K562 (cell line): ENCODE data around the gene PRRG1. TPM values are rescaled to one million over a fixed set of nuclear protein-coding genes. Genes with fewer than 3 reads are reported as not detected.

Experiments used
- ATAC-seq: fragments of 200-7000 bp; cut with Tn5 transposase; 3 replicates; pipeline ENCODE4 v1.9.1; 2020; ENCODE audit warnings: moderate library complexity
- BruUV-seq: library from RNA; stranded (reverse); fragments of 400-500 nt; replicated peaks from 2 replicates; lab custom pipeline; 2021; lab: Mats Ljungman, UMichigan
- CTCF ChIA-PET: fragments of 300-600 bp; formaldehyde crosslinking; extraction: SDS; loops from one replicate; lab custom pipeline; 2021; ENCODE audit warnings: low intra/inter-chr PET ratio; lab: Yijun Ruan, JAX
- POLR2A ChIA-PET: fragments of 300-600, 350-650 bp; sonication (Branson Sonifier 250); formaldehyde crosslinking; extraction: SDS; loops from one replicate; lab custom pipeline; 2021; ENCODE audit warnings: antibody characterized with exemption, inconsistent platforms; lab: Yijun Ruan, JAX
- DNase-seq, 4 experiments: peaks; one replicate each; pipeline versions ENCODE4 v3.0.0 to v3.0.0-alpha.2; 2011 to 2018; ENCODE audit warnings: low spot score in 3 of 4, mixed read lengths in 3 of 4; ENCODE audit errors: extremely low read depth in 1 of 4
- FAIRE-seq: peaks from 2 replicates; lab custom pipeline; 2011; peaks lifted over from hg19 to GRCh38; lab: Jason Lieb, UNC
- H2AFZ ChIP-seq: 2 replicates; pipeline ENCODE4 v1.6.0; 2011; ENCODE audit warnings: low read depth, low read length, control low read depth, inconsistent platforms
- H3K27ac ChIP-seq: fragments of 200-600 bp; 3 replicates; pipeline ENCODE4 v1.8.0; 2011; ENCODE audit warnings: low read depth, mild to moderate bottlenecking, control low read depth, inconsistent platforms, low read length, moderate library complexity, mixed read lengths; ENCODE audit errors: extremely low read depth
- H3K27me3 ChIP-seq, 2 experiments: fragments of 300-600 bp in 1 of 2; 2 replicates in 1 of 2; 3 replicates in 1 of 2; pipeline versions ENCODE4 v1.6.0 to v1.8.0; 2011; ENCODE audit warnings: inconsistent platforms in 2 of 2, low read length in 2 of 2, mild to moderate bottlenecking in 1 of 2, mixed read lengths in 1 of 2, moderate library complexity in 1 of 2; ENCODE audit not compliant: control insufficient read depth in 2 of 2, insufficient read depth in 2 of 2
- H3K36me3 ChIP-seq: fragments of 300-600 bp; 3 replicates; pipeline ENCODE4 v1.8.0; 2011; ENCODE audit warnings: mild to moderate bottlenecking, low read length, inconsistent platforms; ENCODE audit not compliant: control insufficient read depth, insufficient read depth
- H3K4me1 ChIP-seq, 2 experiments: fragments of 200-600 bp in 1 of 2; replicated peaks in 1 of 2; 2 replicates in 1 of 2; 3 replicates in 1 of 2; pipeline versions ENCODE4 v1.5.1 to v1.8.0; 2011; ENCODE audit warnings: inconsistent platforms in 2 of 2, low read length in 2 of 2, mild to moderate bottlenecking in 1 of 2, mixed read lengths in 1 of 2, moderate library complexity in 1 of 2; ENCODE audit not compliant: control insufficient read depth in 2 of 2, insufficient read depth in 2 of 2
- H3K4me2 ChIP-seq: 2 replicates; pipeline ENCODE4 v1.6.1; 2011; ENCODE audit warnings: low read length, control low read depth, inconsistent platforms, mixed read lengths; ENCODE audit not compliant: insufficient read depth
- H3K4me3 ChIP-seq: fragments of 200-600 bp; sonication (generic), shearing (Covaris generic); 2 replicates; pipeline ENCODE4 v1.5.1; 2016; ENCODE audit warnings: control low read depth, inconsistent platforms
- H3K79me2 ChIP-seq: fragments of 200-600 bp; 3 replicates; pipeline ENCODE4 v1.8.0; 2011; ENCODE audit warnings: low read length, inconsistent platforms; ENCODE audit not compliant: control insufficient read depth, insufficient read depth
- H3K9ac ChIP-seq, 2 experiments: 2 replicates each; pipeline versions ENCODE4 v1.6.0 to v1.6.1; 2011; ENCODE audit warnings: low read depth in 2 of 2, low read length in 2 of 2, control low read depth in 1 of 2, inconsistent platforms in 1 of 2, mild to moderate bottlenecking in 1 of 2, mixed read lengths in 1 of 2; ENCODE audit not compliant: insufficient read depth in 1 of 2
- H3K9me1 ChIP-seq: one replicate; pipeline ENCODE4 v1.6.0; 2011; ENCODE audit warnings: inconsistent platforms, mild to moderate bottlenecking, low read length, moderate library complexity; ENCODE audit not compliant: control insufficient read depth, insufficient read depth
- H3K9me3 ChIP-seq: replicated peaks from 2 replicates; pipeline ENCODE4 v1.5.1; 2011; ENCODE audit warnings: low read depth, low read length, inconsistent platforms; ENCODE audit not compliant: control insufficient read depth, insufficient read depth
- H4K20me1 ChIP-seq: replicated peaks from 2 replicates; pipeline ENCODE4 v1.6.1; 2011; ENCODE audit warnings: low read length, inconsistent platforms, mixed read lengths; ENCODE audit not compliant: control insufficient read depth, insufficient read depth
- ARHGAP35 ChIP-seq: fragments of 450-650 bp; IDR thresholded peaks from 2 replicates; pipeline ENCODE4 v1.6.1; 2018; ENCODE audit not compliant: partially characterized antibody
- BRF1 ChIP-seq: IDR thresholded peaks from 3 replicates; pipeline ENCODE4 v1.6.1; 2011; ENCODE audit warnings: borderline replicate concordance, mild to moderate bottlenecking; ENCODE audit not compliant: insufficient read length; ENCODE audit errors: extremely low read depth
- FOXA1 ChIP-seq: fragments of 450-650 bp; IDR thresholded peaks from 2 replicates; pipeline ENCODE4 v1.6.1; 2016; ENCODE audit warnings: mild to moderate bottlenecking, borderline replicate concordance
- FOXJ3 ChIP-seq: sonication (generic); formaldehyde crosslinking; IDR thresholded peaks from 2 replicates; pipeline ENCODE4 v1.4.0; 2020; ENCODE audit warnings: mild to moderate bottlenecking, missing genetic modification reagents
- GABPB2 ChIP-seq: fragments of 250-450 bp; sonication (Bioruptor Pico); conservative IDR thresholded peaks from 2 replicates; pipeline ENCODE4 v1.5.1; 2021; ENCODE audit warnings: mild to moderate bottlenecking
- HMG20B ChIP-seq: fragments of 250-450 bp; sonication (Bioruptor Pico); IDR thresholded peaks from 2 replicates; pipeline ENCODE4 v1.5.0; 2021; ENCODE audit warnings: mild to moderate bottlenecking
- NCOA1 ChIP-seq: fragments of 450-650 bp; IDR thresholded peaks from 2 replicates; pipeline ENCODE4 v1.6.1; 2016; ENCODE audit warnings: low read depth
- NFE2L1 ChIP-seq: fragments of 450-650 bp; IDR thresholded peaks from 2 replicates; pipeline ENCODE4 v1.6.1; 2016; ENCODE audit warnings: missing genetic modification characterization, low read depth, mild to moderate bottlenecking, missing compliant biosample characterization, moderate library complexity, borderline replicate concordance
- NR2F6 ChIP-seq: fragments of 450-650 bp; formaldehyde crosslinking; IDR thresholded peaks from 2 replicates; pipeline ENCODE4 v1.4.0; 2020; ENCODE audit warnings: mild to moderate bottlenecking
- RBM14 ChIP-seq: fragments of 200-400 bp; formaldehyde crosslinking; IDR thresholded peaks from 2 replicates; pipeline ENCODE4 v1.6.1; 2018; ENCODE audit warnings: low read depth, mild to moderate bottlenecking, low read length, moderate library complexity, borderline replicate concordance; ENCODE audit not compliant: insufficient read depth
- SMARCA4 ChIP-seq: fragments of 450-650 bp; IDR thresholded peaks from 2 replicates; pipeline ENCODE4 v1.6.1; 2016
- TAF15 ChIP-seq: fragments of 200-400 bp; formaldehyde crosslinking; IDR thresholded peaks from 2 replicates; pipeline ENCODE4 v1.6.1; 2017; ENCODE audit warnings: mild to moderate bottlenecking, low read depth, low read length, moderate library complexity
- TRIM24 ChIP-seq, 2 experiments: fragments of 450-650 bp; IDR thresholded peaks; 2 replicates each; pipeline ENCODE4 v1.6.1; 2016
- ZNF830 ChIP-seq: fragments of 250-450 bp; sonication (Bioruptor Pico); IDR thresholded peaks from 2 replicates; pipeline ENCODE4 v1.5.0; 2021; ENCODE audit warnings: mild to moderate bottlenecking
- WGBS: fragments of 100-300 bp; shearing (Covaris generic); methylation state at CpG from one replicate; pipeline ENCODE4 v1.1.6; 2016; ENCODE audit warnings: low coverage, mixed read lengths; ENCODE audit not compliant: insufficient coverage; ENCODE audit errors: missing lambda C conversion rate; 5-methylcytosine and 5-hydroxymethylcytosine counted together
- in situ Hi-C: fragments of 300-500 bp; cut with MboI; formaldehyde crosslinking; loops from 4 replicates; pipeline ENCODE4 v1.15.0; 2018; ENCODE audit warnings: inconsistent platforms, mixed read lengths
- intact Hi-C: fragments of 100-400 bp; cut with micrococcal nuclease; formaldehyde crosslinking; loops from 2 replicates; pipeline ENCODE4 v1.14.2; 2022
- polyA plus RNA-seq, 8 experiments: library from polyadenylated mRNA; depleted of rRNA in 4 of 8; stranded (reverse) in 5 of 8; unstranded in 3 of 8; fragments of >200 nt; fragmentation: Nextera tagmentation in 2 of 8; fragmentation: Illumina TruSeq in 1 of 8; extraction: Ambion mirVana in 2 of 8; extraction: Trizol in 1 of 8; gene quantifications; 2 replicates each; pipeline versions ENCODE4 v1.2.1 to v1.2.3, GENCODE V29; 2011 to 2014; ENCODE audit warnings: inconsistent platforms in 1 of 8, missing spikeins in 1 of 8
- total RNA-seq, 7 experiments: library from RNA; depleted of rRNA in 6 of 7; stranded (reverse); fragments of >200 nt in 6 of 7; fragmentation: Illumina TruSeq in 2 of 7; extraction: Trizol in 2 of 7; gene quantifications; 2 replicates each; pipeline versions ENCODE4 v1.2.1 to v1.2.3, GENCODE V29; 2011 to 2021; ENCODE audit warnings: low replicate concordance in 1 of 7
- TF ChIP-seq, protein P1 (sequence below): sonication (generic); formaldehyde crosslinking; IDR thresholded peaks from 2 replicates; pipeline ENCODE4 v1.8.1; 2022; ENCODE audit warnings: missing genetic modification reagents
- TF ChIP-seq, protein P2 (sequence below): fragments of 250-450 bp; sonication (Bioruptor Pico); IDR thresholded peaks from 2 replicates; pipeline ENCODE4 v1.4.0; 2020; ENCODE audit warnings: mild to moderate bottlenecking, moderate library complexity, borderline replicate concordance
- TF ChIP-seq, protein P3 (sequence below): sonication (generic); formaldehyde crosslinking; IDR thresholded peaks from 2 replicates; pipeline ENCODE4 v1.8.0; 2022; ENCODE audit warnings: missing genetic modification reagents, mild to moderate bottlenecking, borderline replicate concordance
- TF ChIP-seq, protein P4 (sequence below): fragments of 250-450 bp; sonication (Bioruptor Pico); IDR thresholded peaks from 2 replicates; pipeline ENCODE4 v1.6.1; 2021; ENCODE audit warnings: mild to moderate bottlenecking

The PRRG1 gene
- total and polyA plus RNA-seq, 9 of the 15 experiments (the other 6 are each of a cell fraction or from before 2014, with no cell fraction given), result 1.7 to 11.8 (median 4.2) TPM

DNA sequence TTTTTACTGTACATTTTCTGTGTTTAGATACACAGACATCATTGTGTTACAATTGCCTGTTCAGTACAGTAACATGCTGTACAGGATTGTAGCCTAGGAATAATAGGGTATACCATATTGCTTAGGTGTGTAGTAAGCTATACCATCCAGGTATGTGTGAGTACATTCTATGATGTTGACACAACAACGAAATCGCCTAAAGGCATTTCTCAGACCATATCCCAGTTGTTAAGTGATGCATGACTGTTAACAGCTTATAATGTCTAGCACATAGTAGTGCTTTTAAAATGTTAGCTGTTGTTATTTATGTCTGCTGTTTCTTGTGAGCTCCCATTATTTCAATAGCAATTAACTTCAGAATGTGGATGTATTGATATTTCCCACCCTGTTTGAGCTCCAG, 4.5 kb downstream of the PRRG1 start:
- H3K9me3 ChIP-seq, result no peaks in the 10 kb centered on the region
- no peak for FAIRE-seq
- CTCF ChIA-PET, result no interaction called here
- H3K27ac ChIP-seq, result no peak overlapping the region
- TF ChIP-seq FOXJ3 (CRISPR knock-in tag) (no peak), TRIM24 (IDR thresholded peaks at IDR 0.05) (no peak), ZNF830 (CRISPR knock-in tag) (no peak), HMG20B (no peak), FOXA1 (no peak), ARHGAP35 (no peak), NFE2L1 (tag) (no peak), GABPB2 (no peak), SMARCA4 (no peak), BRF1 (no peak), RBM14 (no peak), NCOA1 (no peak), NR2F6 (no peak), TAF15 (no peak)
- TF ChIP-seq, protein P1, sequence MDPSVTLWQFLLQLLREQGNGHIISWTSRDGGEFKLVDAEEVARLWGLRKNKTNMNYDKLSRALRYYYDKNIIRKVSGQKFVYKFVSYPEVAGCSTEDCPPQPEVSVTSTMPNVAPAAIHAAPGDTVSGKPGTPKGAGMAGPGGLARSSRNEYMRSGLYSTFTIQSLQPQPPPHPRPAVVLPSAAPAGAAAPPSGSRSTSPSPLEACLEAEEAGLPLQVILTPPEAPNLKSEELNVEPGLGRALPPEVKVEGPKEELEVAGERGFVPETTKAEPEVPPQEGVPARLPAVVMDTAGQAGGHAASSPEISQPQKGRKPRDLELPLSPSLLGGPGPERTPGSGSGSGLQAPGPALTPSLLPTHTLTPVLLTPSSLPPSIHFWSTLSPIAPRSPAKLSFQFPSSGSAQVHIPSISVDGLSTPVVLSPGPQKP (CRISPR knock-in tag), result no peak
- TF ChIP-seq, protein P2, sequence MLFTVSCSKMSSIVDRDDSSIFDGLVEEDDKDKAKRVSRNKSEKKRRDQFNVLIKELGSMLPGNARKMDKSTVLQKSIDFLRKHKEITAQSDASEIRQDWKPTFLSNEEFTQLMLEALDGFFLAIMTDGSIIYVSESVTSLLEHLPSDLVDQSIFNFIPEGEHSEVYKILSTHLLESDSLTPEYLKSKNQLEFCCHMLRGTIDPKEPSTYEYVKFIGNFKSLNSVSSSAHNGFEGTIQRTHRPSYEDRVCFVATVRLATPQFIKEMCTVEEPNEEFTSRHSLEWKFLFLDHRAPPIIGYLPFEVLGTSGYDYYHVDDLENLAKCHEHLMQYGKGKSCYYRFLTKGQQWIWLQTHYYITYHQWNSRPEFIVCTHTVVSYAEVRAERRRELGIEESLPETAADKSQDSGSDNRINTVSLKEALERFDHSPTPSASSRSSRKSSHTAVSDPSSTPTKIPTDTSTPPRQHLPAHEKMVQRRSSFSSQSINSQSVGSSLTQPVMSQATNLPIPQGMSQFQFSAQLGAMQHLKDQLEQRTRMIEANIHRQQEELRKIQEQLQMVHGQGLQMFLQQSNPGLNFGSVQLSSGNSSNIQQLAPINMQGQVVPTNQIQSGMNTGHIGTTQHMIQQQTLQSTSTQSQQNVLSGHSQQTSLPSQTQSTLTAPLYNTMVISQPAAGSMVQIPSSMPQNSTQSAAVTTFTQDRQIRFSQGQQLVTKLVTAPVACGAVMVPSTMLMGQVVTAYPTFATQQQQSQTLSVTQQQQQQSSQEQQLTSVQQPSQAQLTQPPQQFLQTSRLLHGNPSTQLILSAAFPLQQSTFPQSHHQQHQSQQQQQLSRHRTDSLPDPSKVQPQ (CRISPR knock-in tag), result no peak
- TF ChIP-seq, protein P3, sequence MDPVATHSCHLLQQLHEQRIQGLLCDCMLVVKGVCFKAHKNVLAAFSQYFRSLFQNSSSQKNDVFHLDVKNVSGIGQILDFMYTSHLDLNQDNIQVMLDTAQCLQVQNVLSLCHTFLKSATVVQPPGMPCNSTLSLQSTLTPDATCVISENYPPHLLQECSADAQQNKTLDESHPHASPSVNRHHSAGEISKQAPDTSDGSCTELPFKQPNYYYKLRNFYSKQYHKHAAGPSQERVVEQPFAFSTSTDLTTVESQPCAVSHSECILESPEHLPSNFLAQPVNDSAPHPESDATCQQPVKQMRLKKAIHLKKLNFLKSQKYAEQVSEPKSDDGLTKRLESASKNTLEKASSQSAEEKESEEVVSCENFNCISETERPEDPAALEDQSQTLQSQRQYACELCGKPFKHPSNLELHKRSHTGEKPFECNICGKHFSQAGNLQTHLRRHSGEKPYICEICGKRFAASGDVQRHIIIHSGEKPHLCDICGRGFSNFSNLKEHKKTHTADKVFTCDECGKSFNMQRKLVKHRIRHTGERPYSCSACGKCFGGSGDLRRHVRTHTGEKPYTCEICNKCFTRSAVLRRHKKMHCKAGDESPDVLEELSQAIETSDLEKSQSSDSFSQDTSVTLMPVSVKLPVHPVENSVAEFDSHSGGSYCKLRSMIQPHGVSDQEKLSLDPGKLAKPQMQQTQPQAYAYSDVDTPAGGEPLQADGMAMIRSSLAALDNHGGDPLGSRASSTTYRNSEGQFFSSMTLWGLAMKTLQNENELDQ (CRISPR knock-in tag), result no peak
- TF ChIP-seq, protein P4, sequence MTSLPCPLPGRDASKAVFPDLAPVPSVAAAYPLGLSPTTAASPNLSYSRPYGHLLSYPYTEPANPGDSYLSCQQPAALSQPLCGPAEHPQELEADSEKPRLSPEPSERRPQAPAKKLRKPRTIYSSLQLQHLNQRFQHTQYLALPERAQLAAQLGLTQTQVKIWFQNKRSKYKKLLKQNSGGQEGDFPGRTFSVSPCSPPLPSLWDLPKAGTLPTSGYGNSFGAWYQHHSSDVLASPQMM (CRISPR knock-in tag), result no peak
- H3K4me1 ChIP-seq, result peaks cover 0 to 8% of the 10 kb centered on the region in 2 experiments; a peak in 3 of 5 replicates
- no peak overlapping the region for H3K9ac ChIP-seq
- no peaks in the 10 kb centered on the region for H4K20me1 ChIP-seq
- H2AFZ ChIP-seq, result no peak overlapping the region
- H3K36me3 ChIP-seq, result no peaks in the 10 kb centered on the region
- H3K79me2 ChIP-seq, result peaks cover 40% of the 10 kb centered on the region
- H3K4me3 ChIP-seq, result no peak overlapping the region
- no peaks in the 10 kb centered on the region for H3K9me1 ChIP-seq
- ATAC-seq, result no peak
- DNase-seq, result no peak
- in situ Hi-C loops, result no loop called here
- POLR2A ChIA-PET, result no interaction called here
- BruUV-seq, result no TSS peak
- 71% methylated on average over 2 of the region's 2 CpGs for WGBS
- intact Hi-C loops, result no loop called here
- no peaks in the 10 kb centered on the region for H3K27me3 ChIP-seq
- H3K4me2 ChIP-seq, result no peak overlapping the region
